Activated naive CD4-positive, alpha-beta T cell treated with anti-CD3 and anti-CD28 coated beads for 36 hours (primary cell): ENCODE results near the gene FAM53B. TPM values are rescaled to one million over a fixed set of nuclear protein-coding genes. Genes with fewer than 3 reads are reported as not detected.
"Not testable (repeated sequence)": the region's sequence is repeated elsewhere in the genome, so short reads cannot be mapped to it uniquely, and the experiment has no call there.

Source experiments
- CTCF ChIA-PET: fragments of 350-600 bp; sonication (Branson Sonifier 250); formaldehyde crosslinking; loops from one replicate; lab custom pipeline; 2021; ENCODE audit warnings: antibody characterized with exemption; lab: Charles Lee
- DNase-seq: peaks from one replicate; pipeline ENCODE4 v3.0.0-alpha.2; 2020
- H3K27ac Mint-ChIP-seq: one replicate; pipeline ENCODE4 v1.8.0; 2021; ENCODE audit warnings: mild to moderate bottlenecking, mixed read lengths
- H3K27me3 Mint-ChIP-seq: one replicate; pipeline ENCODE4 v1.8.0; 2021; ENCODE audit warnings: low read depth, mixed read lengths
- H3K36me3 Mint-ChIP-seq: one replicate; pipeline ENCODE4 v1.8.0; 2021; ENCODE audit warnings: low read depth, mixed read lengths
- H3K4me1 Mint-ChIP-seq: one replicate; pipeline ENCODE4 v1.8.0; 2021; ENCODE audit warnings: low read depth, mixed read lengths
- H3K4me3 Mint-ChIP-seq: one replicate; pipeline ENCODE4 v1.8.0; 2021; ENCODE audit warnings: mild to moderate bottlenecking, moderate library complexity, mixed read lengths
- H3K9me3 Mint-ChIP-seq: one replicate; pipeline ENCODE4 v1.8.0; 2021; ENCODE audit warnings: mixed read lengths
- intact Hi-C: fragments of 100-400 bp; cut with micrococcal nuclease; formaldehyde crosslinking; loops from one replicate; pipeline ENCODE4 v1.15.1; 2023
- total RNA-seq, 2 experiments: library from RNA; stranded (reverse); gene quantifications; one replicate each; pipeline ENCODE4 v1.2.3, GENCODE V29; 2021

The FAM53B gene
- total RNA-seq, 2 experiments from 2014 or later, result 11.8 to 11.9 TPM

- H3K4me1 Mint-ChIP-seq, result peaks cover 4% of the 10 kb centered on the region
- H3K27me3 Mint-ChIP-seq, result no peaks in the 10 kb centered on the region
- DNase-seq, result no peak
- CTCF ChIA-PET, result interaction anchor here (1.1 to 4.8 kb wide), 2 partner anchors 9 to 212 kb away, joined by 3 to 19 read pairs; partner anchors contain the start of gene FAM53B
- no peaks in the 10 kb centered on the region for H3K9me3 Mint-ChIP-seq
- intact Hi-C loops, result no loop called here
- H3K4me3 Mint-ChIP-seq, result no peak overlapping the region
- peaks cover 10% of the 10 kb centered on the region for H3K36me3 Mint-ChIP-seq
- no peak overlapping the region for H3K27ac Mint-ChIP-seq
These were observed 10.0 kb upstream of the FAM53B start for GRCh38 chr10:124754227-124754626.

- H3K27ac Mint-ChIP-seq, result peak overlapping the region; percentile 75
- H3K27me3 Mint-ChIP-seq, result no peaks in the 10 kb centered on the region
- no peak for DNase-seq
- peaks cover 5% of the 10 kb centered on the region for H3K36me3 Mint-ChIP-seq
- CTCF ChIA-PET, result interaction anchor here (0.6 to 3.9 kb wide), 9 partner anchors 8 to 419 kb away, joined by 3 to 18 read pairs (median 6); no protein-coding TSS in a partner anchor
- intact Hi-C loops, result no loop called here
- H3K4me3 Mint-ChIP-seq, result no peak overlapping the region
- H3K9me3 Mint-ChIP-seq, result no peaks in the 10 kb centered on the region
- peaks cover 18% of the 10 kb centered on the region for H3K4me1 Mint-ChIP-seq
These were observed 4.9 kb upstream of the FAM53B start for GRCh38 chr10:124748953-124749645.

- intact Hi-C loops, result no loop called here
- Mint-ChIP-seq H3K27me3 (no peaks in the 10 kb centered on the region), H3K27ac (no peak overlapping the region), H3K36me3 (peaks cover 6% of the 10 kb centered on the region), H3K4me1 (peaks cover 18% of the 10 kb centered on the region), H3K9me3 (no peaks in the 10 kb centered on the region), H3K4me3 (no peak overlapping the region)
- CTCF ChIA-PET, result interaction anchor here (0.7 to 3.9 kb wide), 8 partner anchors 29 to 220 kb away, joined by 3 to 18 read pairs (median 6); no protein-coding TSS in a partner anchor
- DNase-seq, result peak; percentile 33
These were observed 4.0 kb upstream of the FAM53B start for GRCh38 chr10:124748166-124748565.

- Mint-ChIP-seq H3K27ac (no peak overlapping the region), H3K36me3 (peaks cover 6% of the 10 kb centered on the region), H3K4me1 (peaks cover 20% of the 10 kb centered on the region), H3K9me3 (no peaks in the 10 kb centered on the region), H3K4me3 (no peak overlapping the region), H3K27me3 (no peaks in the 10 kb centered on the region)
- CTCF ChIA-PET, result interaction anchor here (1.0 to 3.9 kb wide), 7 partner anchors 29 to 217 kb away, joined by 3 to 20 read pairs (median 6); no protein-coding TSS in a partner anchor
- DNase-seq, result no peak
- intact Hi-C loops, result no loop called here
These were observed 3.6 kb upstream of the FAM53B start for GRCh38 chr10:124747745-124748144.

GRCh38 chr10:124746992-124747391, 2.8 kb upstream of the FAM53B start:
- peaks cover 26% of the 10 kb centered on the region for H3K4me1 Mint-ChIP-seq
- intact Hi-C loops, result no loop called here
- H3K27me3 Mint-ChIP-seq, result no peaks in the 10 kb centered on the region
- DNase-seq, result no peak
- no peak overlapping the region for H3K4me3 Mint-ChIP-seq
- CTCF ChIA-PET, result interaction anchor here (0.6 to 3.9 kb wide), 12 partner anchors 9 to 217 kb away, joined by 3 to 20 read pairs (median 6); no protein-coding TSS in a partner anchor
- H3K9me3 Mint-ChIP-seq, result no peaks in the 10 kb centered on the region
- peaks cover 6% of the 10 kb centered on the region for H3K36me3 Mint-ChIP-seq
- no peak overlapping the region for H3K27ac Mint-ChIP-seq

GRCh38 chr10:124746447-124746846, 2.3 kb upstream of the FAM53B start:
- H3K4me3 Mint-ChIP-seq, H3K36me3 Mint-ChIP-seq, H3K9me3 Mint-ChIP-seq, intact Hi-C loops, DNase-seq, H3K27me3 Mint-ChIP-seq, H3K27ac Mint-ChIP-seq: not testable (repeated sequence)
- CTCF ChIA-PET, result interaction anchor here (0.7 to 3.9 kb wide), 13 partner anchors 10 to 216 kb away, joined by 3 to 20 read pairs (median 8); no protein-coding TSS in a partner anchor
- H3K4me1 Mint-ChIP-seq, result peaks cover 32% of the 10 kb centered on the region

- intact Hi-C loops, result loop anchor here (1.0 kb wide), 1 partner anchor 215 kb away; no protein-coding TSS in a partner anchor
- H3K27me3 Mint-ChIP-seq, result no peaks in the 10 kb centered on the region
- peaks cover 3% of the 10 kb centered on the region for H3K36me3 Mint-ChIP-seq
- CTCF ChIA-PET, result interaction anchor here (0.6 to 3.9 kb wide), 15 partner anchors 11 to 252 kb away, joined by 3 to 20 read pairs (median 6); no protein-coding TSS in a partner anchor
- H3K27ac Mint-ChIP-seq, result no peak overlapping the region
- H3K4me1 Mint-ChIP-seq, result peaks cover 40% of the 10 kb centered on the region
- no peaks in the 10 kb centered on the region for H3K9me3 Mint-ChIP-seq
- no peak overlapping the region for H3K4me3 Mint-ChIP-seq
- DNase-seq, result no peak
These were observed 1.5 kb upstream of the FAM53B start for GRCh38 chr10:124745673-124746072.

GRCh38 chr10:124745252-124745651, 1.1 kb upstream of the FAM53B start:
- Mint-ChIP-seq H3K4me1 (peaks cover 44% of the 10 kb centered on the region), H3K4me3 (no peak overlapping the region), H3K27me3 (no peaks in the 10 kb centered on the region), H3K9me3 (no peaks in the 10 kb centered on the region), H3K36me3 (peaks cover 3% of the 10 kb centered on the region), H3K27ac (no peak overlapping the region)
- intact Hi-C loops, result loop anchor here (1.0 kb wide), 1 partner anchor 215 kb away; no protein-coding TSS in a partner anchor
- DNase-seq, result no peak
- CTCF ChIA-PET, result interaction anchor here (0.6 to 3.9 kb wide), 13 partner anchors 11 to 215 kb away, joined by 3 to 20 read pairs (median 7); no protein-coding TSS in a partner anchor

GRCh38 chr10:124743191-124744101, 732 bp downstream of the FAM53B start:
- DNase-seq, result peak; percentile 38
- no peaks in the 10 kb centered on the region for H3K9me3 Mint-ChIP-seq
- intact Hi-C loops, result loop anchor here (1.0 to 5.0 kb wide), 5 partner anchors 48 to 746 kb away; partner anchors contain the start of genes ABRAXAS2, EEF1AKMT2 and LHPP
- H3K4me3 Mint-ChIP-seq, result peak overlapping the region; percentile 90
- H3K4me1 Mint-ChIP-seq, result peaks cover 54% of the 10 kb centered on the region
- peaks cover 2% of the 10 kb centered on the region for H3K27me3 Mint-ChIP-seq
- CTCF ChIA-PET, result interaction anchor here (0.7 to 5.2 kb wide), 5 partner anchors 22 to 204 kb away, joined by 3 to 138 read pairs (median 32); no protein-coding TSS in a partner anchor
- H3K36me3 Mint-ChIP-seq, result peaks cover 1% of the 10 kb centered on the region
- H3K27ac Mint-ChIP-seq, result no peak overlapping the region

- peaks cover 1% of the 10 kb centered on the region for H3K36me3 Mint-ChIP-seq
- DNase-seq, result no peak
- H3K27ac Mint-ChIP-seq, result no peak overlapping the region
- CTCF ChIA-PET, result interaction anchor here (0.7 to 5.2 kb wide), 16 partner anchors 10 to 208 kb away, joined by 3 to 138 read pairs (median 18); no protein-coding TSS in a partner anchor
- peaks cover 2% of the 10 kb centered on the region for H3K27me3 Mint-ChIP-seq
- intact Hi-C loops, result loop anchor here (2.0 to 5.0 kb wide), 3 partner anchors 174 to 745 kb away; partner anchors contain the start of gene LHPP
- H3K4me1 Mint-ChIP-seq, result peaks cover 60% of the 10 kb centered on the region
- H3K9me3 Mint-ChIP-seq, result no peaks in the 10 kb centered on the region
- peak overlapping the region; percentile 90 for H3K4me3 Mint-ChIP-seq
These were observed 1.6 kb downstream of the FAM53B start for GRCh38 chr10:124742413-124743190.

GRCh38 chr10:124741922-124742412, 2.2 kb downstream of the FAM53B start:
- peaks cover 66% of the 10 kb centered on the region for H3K4me1 Mint-ChIP-seq
- peak overlapping the region; percentile 90 for H3K4me3 Mint-ChIP-seq
- peaks cover 1% of the 10 kb centered on the region for H3K36me3 Mint-ChIP-seq
- intact Hi-C loops, result loop anchor here (1.0 to 5.0 kb wide), 15 partner anchors 9 to 745 kb away; partner anchors contain the start of gene LHPP
- no peak overlapping the region for H3K27ac Mint-ChIP-seq
- no peaks in the 10 kb centered on the region for H3K9me3 Mint-ChIP-seq
- H3K27me3 Mint-ChIP-seq, result peaks cover 2% of the 10 kb centered on the region
- CTCF ChIA-PET, result interaction anchor here (0.6 to 5.2 kb wide), 37 partner anchors 7 to 247 kb away, joined by 3 to 138 read pairs (median 6); partner anchors contain the start of gene ABRAXAS2
- DNase-seq, result peak; percentile 54
